ENCODE results near the gene VMP1.
"Not testable (repeated sequence)": the region's sequence is repeated elsewhere in the genome, so short reads cannot be mapped to it uniquely, and the experiment has no call there.

The VMP1 gene

GRCh38 chr17:59839651-59840328, 132.3 kb downstream of the VMP1 start:
- DNase-seq (ENCODE audit: low read depth, low spot score), result no peak

- DNase-seq (ENCODE audit: low read depth, low spot score), result no peak
Measured at GRCh38 chr17:59840329-59841090, 133.1 kb downstream of the VMP1 start.

GRCh38 chr17:59841091-59841881, 133.8 kb downstream of the VMP1 start:
- not testable (repeated sequence) for DNase-seq (ENCODE audit: low read depth, low spot score)

GRCh38 chr17:59841882-59842263, 134.4 kb downstream of the VMP1 start:
- DNase-seq (ENCODE audit: low read depth, low spot score), result not testable (repeated sequence)

GRCh38 chr17:59842901-59843652, 135.6 kb downstream of the VMP1 start:
- no peak for DNase-seq (ENCODE audit: low read depth, low spot score)

- DNase-seq (ENCODE audit: low read depth, low spot score), result no peak
Measured at GRCh38 chr17:59844884-59845594, 137.6 kb downstream of the VMP1 start.

- no peak for DNase-seq (ENCODE audit: low read depth, low spot score)
Measured at GRCh38 chr17:59845595-59846393, 138.3 kb downstream of the VMP1 start.

- DNase-seq (ENCODE audit: low read depth, low spot score), result no peak
Measured at GRCh38 chr17:59846394-59847165, 139.1 kb downstream of the VMP1 start.

GRCh38 chr17:59848385-59848668, 140.9 kb downstream of the VMP1 start:
- no peak for DNase-seq (ENCODE audit: low read depth, low spot score)

GRCh38 chr17:59848778-59849177, 141.3 kb downstream of the VMP1 start:
- DNase-seq (ENCODE audit: low read depth, low spot score), result no peak

GRCh38 chr17:59850311-59850710, 142.9 kb downstream of the VMP1 start:
- DNase-seq (ENCODE audit: low read depth, low spot score), result not testable (repeated sequence)

- DNase-seq (ENCODE audit: low read depth, low spot score), result peak; percentile 52
Measured at GRCh38 chr17:59851439-59852375, 144.3 kb downstream of the VMP1 start.

- not testable (repeated sequence) for DNase-seq (ENCODE audit: low read depth, low spot score)
Measured at GRCh38 chr17:59852847-59853167, 145.4 kb downstream of the VMP1 start.

GRCh38 chr17:59853168-59853918, 145.9 kb downstream of the VMP1 start:
- peak; percentile 69 for DNase-seq (ENCODE audit: low read depth, low spot score)

- DNase-seq (ENCODE audit: low read depth, low spot score), result not testable (repeated sequence)
Measured at GRCh38 chr17:59853919-59854729, 146.7 kb downstream of the VMP1 start.

- DNase-seq (ENCODE audit: low read depth, low spot score), result no peak
Measured at GRCh38 chr17:59856859-59857794, 149.7 kb downstream of the VMP1 start.

All from brain pericyte (primary cell).